PFSK-1 (cell line): Measurements from ENCODE around the gene PHLPP1.

Experiments used
- FOXP2 ChIP-seq: optimal IDR thresholded peaks from 2 replicates; pipeline ENCODE3; 2011; ENCODE audit warnings: borderline replicate concordance, control low read depth, inconsistent platforms; ENCODE audit not compliant: insufficient read depth; ENCODE audit errors: extremely low read length, extremely low read depth
- POLR2AphosphoS5 ChIP-seq: IDR thresholded peaks from 2 replicates; pipeline ENCODE4 v1.6.1; 2012; ENCODE audit warnings: low read depth, mild to moderate bottlenecking, control low read depth, low read length, moderate library complexity
- REST ChIP-seq, 2 experiments: IDR thresholded peaks; 2 replicates each; pipeline versions ENCODE4 v1.6.1 to v1.8.0; 2011 to 2012; ENCODE audit warnings: low read depth in 2 of 2, low read length in 2 of 2, control low read depth in 1 of 2, inconsistent platforms in 1 of 2, mild to moderate bottlenecking in 1 of 2, moderate library complexity in 1 of 2; ENCODE audit not compliant: insufficient read depth in 1 of 2
- SIN3A ChIP-seq: IDR thresholded peaks from 2 replicates; pipeline ENCODE4 v1.6.1; 2012; ENCODE audit warnings: mild to moderate bottlenecking, low read length, moderate library complexity, borderline replicate concordance; ENCODE audit not compliant: insufficient read depth
- TAF1 ChIP-seq: IDR thresholded peaks from 2 replicates; pipeline ENCODE4 v1.6.1; 2012; ENCODE audit warnings: low read length, control low read depth, borderline replicate concordance; ENCODE audit not compliant: insufficient read depth

Gene PHLPP1

GRCh38 chr18:62688743-62689317, 26.5 kb upstream of the PHLPP1 start:
- TF ChIP-seq FOXP2 (no peak), REST (IDR thresholded peaks at IDR 0.05; ENCODE audit: insufficient read depth in 1 of 2, low read depth in 2 of 2, low read length in 2 of 2) (no peak), SIN3A (no peak), TAF1 (no peak), POLR2AphosphoS5 (no peak)

DNA sequence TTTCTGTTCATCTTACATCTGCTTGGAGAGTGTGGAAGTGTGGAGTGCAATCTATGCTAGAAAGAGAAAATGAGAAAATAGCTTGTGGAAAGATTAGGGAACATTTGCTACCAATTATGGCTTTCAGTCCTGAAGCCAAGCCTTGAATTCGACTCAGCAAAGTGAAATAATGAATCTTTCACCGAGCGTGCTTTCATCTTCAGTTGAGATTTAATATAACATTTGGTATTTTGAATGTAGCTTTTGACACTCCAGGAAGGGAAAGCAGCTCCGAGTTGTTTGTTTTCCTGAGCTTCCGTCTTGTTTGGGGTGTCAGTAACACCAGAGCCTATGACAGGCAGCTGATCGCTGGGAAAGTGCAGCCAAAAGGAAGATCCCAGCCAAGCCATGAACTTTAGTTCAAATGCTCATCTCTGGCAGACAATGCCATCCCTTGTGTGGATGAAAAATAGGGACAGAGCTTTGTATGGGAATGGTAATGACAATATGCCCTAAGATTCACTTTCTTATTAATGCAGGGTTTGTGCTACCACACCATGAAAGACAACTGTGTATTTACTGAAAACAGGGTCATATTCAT, 25.0 kb upstream of the PHLPP1 start:
- TF ChIP-seq TAF1 (no peak), POLR2AphosphoS5 (no peak)

GRCh38 chr18:62693659-62694058, 21.7 kb upstream of the PHLPP1 start:
- TF ChIP-seq POLR2AphosphoS5: no peak
- TF ChIP-seq SIN3A: no peak
- TF ChIP-seq REST (IDR thresholded peaks at IDR 0.05; ENCODE audit: insufficient read depth in 1 of 2, low read depth in 2 of 2, low read length in 2 of 2): no peak
- no peak for TF ChIP-seq FOXP2
- no peak for TF ChIP-seq TAF1

DNA sequence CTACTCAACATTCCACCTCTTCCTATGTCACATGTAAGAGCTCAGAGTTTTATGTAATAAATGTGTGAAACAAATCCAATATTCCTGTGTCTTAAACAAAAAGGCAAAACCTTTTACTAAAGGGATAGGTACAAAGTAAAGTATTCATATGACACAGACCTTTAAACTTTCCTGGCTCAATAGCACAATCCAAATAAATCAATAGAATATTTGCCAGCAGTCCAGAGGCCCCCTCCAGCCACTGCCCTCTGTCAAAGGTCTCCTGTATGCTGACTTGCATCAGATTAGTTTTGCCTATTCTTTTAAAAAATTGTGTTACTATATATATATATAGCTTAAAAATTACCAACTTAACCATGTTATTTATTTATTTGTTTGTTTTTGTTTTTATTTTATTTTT, 17.7 kb upstream of the PHLPP1 start:
- TF ChIP-seq TAF1: no peak
- no peak for TF ChIP-seq REST (IDR thresholded peaks at IDR 0.05; ENCODE audit: insufficient read depth in 1 of 2, low read depth in 2 of 2, low read length in 2 of 2)
- no peak for TF ChIP-seq SIN3A
- TF ChIP-seq POLR2AphosphoS5: no peak
- TF ChIP-seq FOXP2: no peak

DNA sequence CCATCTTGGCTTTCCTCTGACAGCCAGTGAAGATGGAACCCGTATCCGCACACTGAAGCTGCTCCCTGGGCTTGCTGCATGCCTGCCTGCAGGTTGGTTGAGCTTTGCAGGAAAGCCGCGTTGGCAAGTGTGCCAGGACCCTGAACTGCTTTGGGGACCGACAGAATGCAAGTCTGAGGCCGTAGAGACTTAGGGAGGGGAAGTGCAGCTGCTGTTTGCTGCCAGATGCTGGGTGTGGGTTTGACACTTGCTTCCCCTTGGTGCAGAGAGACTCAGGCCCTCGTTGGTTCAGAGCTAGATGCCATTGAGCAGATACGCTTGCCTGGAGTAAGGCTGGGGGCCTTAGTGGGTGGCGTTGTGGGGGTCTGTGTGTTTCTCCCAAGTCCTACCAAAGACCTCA, 13.1 kb upstream of the PHLPP1 start:
- no peak for TF ChIP-seq TAF1
- TF ChIP-seq FOXP2: no peak
- TF ChIP-seq POLR2AphosphoS5: no peak

- TF ChIP-seq SIN3A: no peak
- no peak for TF ChIP-seq TAF1
- no peak for TF ChIP-seq REST (IDR thresholded peaks at IDR 0.05; ENCODE audit: insufficient read depth in 1 of 2, low read depth in 2 of 2, low read length in 2 of 2)
- no peak for TF ChIP-seq POLR2AphosphoS5
- no peak for TF ChIP-seq FOXP2
Observed at GRCh38 chr18:62710417-62710816, 4.9 kb upstream of the PHLPP1 start.
